Activated T-helper 1 cell treated with anti-CD3 and anti-CD28 coated beads, Interleukin-12 subunit alpha, Interleukin-12 subunit beta, Interleukin-2, Interleukin-4 antibody, amounts not matched to agents 30 ng/mL and 10 ng/mL and 1 ng/mL, durations not matched to agents 14 hours and 24 hours and 36 hours (primary cell): ENCODE results near the gene MAMDC2. TPM values are rescaled to one million over a fixed set of nuclear protein-coding genes. Genes with fewer than 3 reads are reported as not detected.

Experiments
- DNase-seq: peaks from one replicate; pipeline ENCODE4 v3.0.0; 2021; ENCODE audit warnings: low spot score
- H3K27ac Mint-ChIP-seq: one replicate; pipeline ENCODE4 v1.8.0; 2021; ENCODE audit warnings: mild to moderate bottlenecking, mixed read lengths
- H3K27me3 Mint-ChIP-seq: one replicate; pipeline ENCODE4 v1.8.0; 2022; ENCODE audit warnings: mild to moderate bottlenecking, moderate library complexity, mixed read lengths; ENCODE audit not compliant: insufficient read depth
- H3K36me3 Mint-ChIP-seq: one replicate; pipeline ENCODE4 v1.8.0; 2021; ENCODE audit warnings: low read depth, mixed read lengths
- H3K4me1 Mint-ChIP-seq: one replicate; pipeline ENCODE4 v1.8.0; 2021; ENCODE audit warnings: low read depth, mixed read lengths
- H3K4me3 Mint-ChIP-seq: one replicate; pipeline ENCODE4 v1.8.0; 2021; ENCODE audit warnings: mild to moderate bottlenecking, moderate library complexity, mixed read lengths
- H3K9me3 Mint-ChIP-seq: one replicate; pipeline ENCODE4 v1.8.0; 2021; ENCODE audit warnings: mixed read lengths
- intact Hi-C: fragments of 100-400 bp; cut with micrococcal nuclease; formaldehyde crosslinking; loops from one replicate; pipeline ENCODE4 v1.15.1; 2024
- total RNA-seq: library from RNA; stranded (reverse); gene quantifications from 2 replicates; pipeline ENCODE4 v1.2.3, GENCODE V29; 2022

Gene MAMDC2
- total RNA-seq, 1 donor from 2014 or later = not detected

DNA sequence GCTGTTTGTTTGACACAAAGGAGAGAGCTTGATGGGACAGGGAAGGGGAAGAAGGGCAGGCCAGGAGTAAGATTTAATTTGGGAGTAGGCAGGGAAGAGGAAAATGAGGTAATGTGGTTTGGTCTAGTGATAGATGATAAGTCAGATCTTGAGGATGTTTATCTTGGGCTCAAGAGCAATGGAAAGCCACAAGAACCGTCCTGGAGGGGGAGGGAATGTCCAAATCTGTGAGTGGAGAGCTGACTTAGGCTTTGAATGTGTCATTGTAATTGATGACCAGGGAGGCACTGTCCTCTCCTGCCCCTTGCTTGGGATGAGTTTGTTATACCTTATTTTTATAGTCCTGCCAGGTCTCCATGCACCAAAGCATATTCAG, 37.5 kb downstream of the MAMDC2 start:
- no peak overlapping the region for H3K4me3 Mint-ChIP-seq
- H3K4me1 Mint-ChIP-seq = no peaks in the 10 kb centered on the region
- no peaks in the 10 kb centered on the region for H3K9me3 Mint-ChIP-seq
- intact Hi-C loops = no loop called here
- no peak overlapping the region for H3K27ac Mint-ChIP-seq
- peaks cover 2% of the 10 kb centered on the region for H3K27me3 Mint-ChIP-seq
- H3K36me3 Mint-ChIP-seq = no peaks in the 10 kb centered on the region
- no peak for DNase-seq

DNA sequence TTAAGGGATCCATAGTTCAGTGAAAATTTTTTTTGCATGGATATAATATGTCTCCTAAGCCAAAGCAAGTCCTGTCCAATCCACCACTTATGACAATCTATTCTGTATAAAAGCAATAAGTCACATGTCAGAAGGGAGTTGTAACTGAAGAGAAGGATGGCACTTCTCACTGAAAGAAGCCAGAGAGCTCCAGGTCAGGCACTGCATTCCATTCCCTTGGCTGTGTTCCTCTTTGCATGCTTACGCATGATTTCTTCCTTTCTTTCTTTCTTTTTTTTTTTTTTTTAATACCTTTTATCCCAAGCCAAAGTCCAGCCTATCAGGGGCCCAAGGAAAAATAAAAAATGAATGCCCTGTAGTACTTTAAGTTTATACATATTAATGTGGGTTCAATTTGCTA, 39.8 kb downstream of the MAMDC2 start:
- H3K27ac Mint-ChIP-seq = no peak overlapping the region
- H3K36me3 Mint-ChIP-seq = no peaks in the 10 kb centered on the region
- H3K4me3 Mint-ChIP-seq = no peak overlapping the region
- no peaks in the 10 kb centered on the region for H3K9me3 Mint-ChIP-seq
- H3K27me3 Mint-ChIP-seq = peaks cover 4% of the 10 kb centered on the region
- no peaks in the 10 kb centered on the region for H3K4me1 Mint-ChIP-seq
- intact Hi-C loops = no loop called here
- DNase-seq = no peak

DNA sequence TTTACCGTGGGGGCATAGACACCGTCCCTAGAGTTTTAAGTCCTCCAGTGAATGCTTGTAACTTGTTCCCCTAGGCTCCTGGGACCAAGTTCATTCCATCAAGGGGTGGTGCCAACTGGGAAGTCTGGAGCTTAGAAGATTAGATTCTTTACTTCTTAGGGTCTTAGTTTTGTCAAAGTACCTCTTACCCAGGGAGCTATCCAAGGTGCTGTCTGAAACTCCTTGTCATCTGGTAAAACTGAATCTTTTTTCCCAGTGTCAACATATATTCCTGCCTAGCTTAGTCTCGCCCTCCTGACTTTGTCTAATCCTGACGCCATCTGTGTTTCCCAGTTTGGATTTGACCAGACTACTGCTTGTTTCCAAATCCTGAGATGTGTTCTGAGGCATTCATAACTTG, 41.6 kb downstream of the MAMDC2 start:
- H3K27ac Mint-ChIP-seq = no peak overlapping the region
- H3K27me3 Mint-ChIP-seq = peaks cover 2% of the 10 kb centered on the region
- no peaks in the 10 kb centered on the region for H3K4me1 Mint-ChIP-seq
- no peak overlapping the region for H3K4me3 Mint-ChIP-seq
- H3K9me3 Mint-ChIP-seq = no peaks in the 10 kb centered on the region
- no peaks in the 10 kb centered on the region for H3K36me3 Mint-ChIP-seq
- intact Hi-C loops = no loop called here
- DNase-seq = no peak

DNA sequence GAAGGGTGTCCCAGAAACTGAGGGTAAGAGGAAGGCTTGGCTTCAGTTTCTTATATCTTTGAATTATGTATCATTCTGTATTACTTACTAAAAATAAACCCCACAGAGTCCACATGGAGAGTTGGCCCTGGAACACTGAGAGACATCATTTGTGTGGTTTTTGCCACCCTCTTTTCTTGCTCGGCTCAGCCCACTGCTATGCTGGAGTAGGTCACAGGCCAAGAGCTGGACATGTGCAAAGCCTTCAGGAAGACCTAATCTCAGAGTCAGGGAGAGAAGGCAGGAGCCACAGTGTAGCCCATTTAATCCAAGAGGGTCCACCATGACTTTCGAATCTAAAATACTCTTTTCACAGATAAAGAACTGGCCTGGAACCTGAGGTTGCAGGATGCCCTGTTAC, 47.5 kb downstream of the MAMDC2 start:
- H3K27ac Mint-ChIP-seq = no peak overlapping the region
- intact Hi-C loops = no loop called here
- H3K9me3 Mint-ChIP-seq = no peaks in the 10 kb centered on the region

DNA sequence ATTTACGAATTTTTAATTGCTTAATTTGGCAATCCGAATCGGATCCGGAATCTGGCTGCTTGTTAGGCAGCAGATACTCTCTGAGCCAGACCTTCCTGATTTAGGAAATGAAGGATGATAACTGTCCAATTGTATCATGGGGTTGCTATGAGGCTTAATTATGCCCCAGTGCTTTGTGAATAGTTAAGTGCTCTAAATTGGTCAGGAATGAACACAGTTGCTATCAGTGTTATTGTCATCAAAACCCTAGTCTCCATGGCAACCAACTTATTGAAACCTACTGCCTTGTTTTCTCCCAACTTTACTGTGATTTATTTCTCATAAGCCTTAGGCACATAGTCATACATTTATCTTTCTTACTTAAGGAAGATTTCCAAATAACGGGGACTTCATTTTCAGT, 47.9 kb downstream of the MAMDC2 start:
- intact Hi-C loops = no loop called here
- no peaks in the 10 kb centered on the region for H3K9me3 Mint-ChIP-seq
- peaks cover 2% of the 10 kb centered on the region for H3K27me3 Mint-ChIP-seq
- no peak for DNase-seq
- H3K27ac Mint-ChIP-seq = no peak overlapping the region
- no peaks in the 10 kb centered on the region for H3K4me1 Mint-ChIP-seq
- H3K4me3 Mint-ChIP-seq = no peak overlapping the region
- no peaks in the 10 kb centered on the region for H3K36me3 Mint-ChIP-seq

More for the DNA sequence above, 47.5 kb downstream of the MAMDC2 start:
- no peak overlapping the region for H3K4me3 Mint-ChIP-seq
- H3K4me1 Mint-ChIP-seq = no peaks in the 10 kb centered on the region
- no peaks in the 10 kb centered on the region for H3K36me3 Mint-ChIP-seq
- no peak for DNase-seq
- peaks cover 2% of the 10 kb centered on the region for H3K27me3 Mint-ChIP-seq

DNA sequence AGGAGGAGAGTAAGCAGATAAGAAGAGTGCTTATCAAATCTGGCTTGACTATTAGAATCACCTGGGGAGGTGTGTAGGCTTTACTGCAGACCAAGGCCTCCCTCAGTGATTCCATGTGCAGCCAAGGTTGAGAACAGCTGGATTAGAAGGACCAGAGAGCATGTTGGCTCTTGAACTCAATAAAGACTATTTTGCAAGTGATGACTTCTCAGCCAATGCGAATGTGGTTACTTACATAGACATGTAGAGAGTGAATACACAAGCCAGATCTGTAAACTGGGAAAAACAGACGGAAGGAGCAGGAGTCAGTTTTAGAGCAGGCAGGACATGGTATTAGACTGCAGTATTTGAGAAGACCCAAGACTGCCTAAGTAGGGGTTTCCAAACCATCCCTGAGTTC, 48.5 kb downstream of the MAMDC2 start:
- H3K4me3 Mint-ChIP-seq = no peak overlapping the region
- no peaks in the 10 kb centered on the region for H3K4me1 Mint-ChIP-seq
- intact Hi-C loops = no loop called here
- no peaks in the 10 kb centered on the region for H3K9me3 Mint-ChIP-seq
- no peaks in the 10 kb centered on the region for H3K36me3 Mint-ChIP-seq
- peaks cover 3% of the 10 kb centered on the region for H3K27me3 Mint-ChIP-seq
- no peak overlapping the region for H3K27ac Mint-ChIP-seq
- DNase-seq = no peak

DNA sequence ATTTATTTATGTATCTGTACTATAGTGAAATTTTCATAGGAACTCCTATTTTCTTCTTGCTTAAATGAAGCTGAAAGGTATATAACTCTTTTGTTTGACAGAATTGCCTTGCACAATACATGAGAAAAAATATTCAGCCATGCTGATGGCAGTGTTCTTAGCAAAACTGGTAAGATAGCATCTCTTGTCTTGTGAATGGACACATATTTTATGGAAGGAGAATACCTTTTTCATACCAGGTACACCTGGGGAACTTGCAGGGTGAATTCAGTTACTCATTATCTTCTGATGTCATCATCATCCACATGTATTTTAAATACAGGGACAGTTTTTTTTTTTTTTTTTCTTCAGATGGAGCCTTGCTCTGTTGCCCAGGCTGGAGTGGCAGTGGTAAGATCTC, 49.4 kb downstream of the MAMDC2 start:
- peaks cover 3% of the 10 kb centered on the region for H3K27me3 Mint-ChIP-seq
- H3K4me3 Mint-ChIP-seq = no peak overlapping the region
- intact Hi-C loops = no loop called here
- H3K4me1 Mint-ChIP-seq = no peaks in the 10 kb centered on the region
- no peaks in the 10 kb centered on the region for H3K9me3 Mint-ChIP-seq
- no peaks in the 10 kb centered on the region for H3K36me3 Mint-ChIP-seq
- no peak for DNase-seq
- no peak overlapping the region for H3K27ac Mint-ChIP-seq

DNA sequence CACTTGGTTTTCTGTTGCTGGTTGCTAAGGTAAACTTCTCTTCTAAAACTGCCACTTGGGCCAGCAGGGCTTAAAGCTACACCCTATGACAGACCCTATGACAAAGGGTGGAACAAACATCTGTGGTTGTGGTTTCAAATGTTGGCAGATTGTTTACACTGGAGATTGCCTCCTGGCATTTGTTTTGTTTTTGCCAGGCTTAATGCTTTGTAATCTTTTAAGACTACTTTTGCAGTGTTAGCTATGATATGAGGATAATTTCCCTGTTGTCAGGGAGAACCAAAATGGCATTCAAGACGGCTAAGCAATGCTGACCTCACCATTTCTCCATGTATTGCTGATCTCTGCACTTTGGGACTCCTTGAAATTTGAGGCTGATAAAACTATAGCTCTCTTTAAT, 50.3 kb downstream of the MAMDC2 start:
- intact Hi-C loops = no loop called here
- H3K9me3 Mint-ChIP-seq = no peaks in the 10 kb centered on the region
- H3K27ac Mint-ChIP-seq = no peak overlapping the region
- no peaks in the 10 kb centered on the region for H3K4me1 Mint-ChIP-seq
- H3K4me3 Mint-ChIP-seq = no peak overlapping the region
- no peaks in the 10 kb centered on the region for H3K36me3 Mint-ChIP-seq
- DNase-seq = no peak
- H3K27me3 Mint-ChIP-seq = peaks cover 3% of the 10 kb centered on the region

DNA sequence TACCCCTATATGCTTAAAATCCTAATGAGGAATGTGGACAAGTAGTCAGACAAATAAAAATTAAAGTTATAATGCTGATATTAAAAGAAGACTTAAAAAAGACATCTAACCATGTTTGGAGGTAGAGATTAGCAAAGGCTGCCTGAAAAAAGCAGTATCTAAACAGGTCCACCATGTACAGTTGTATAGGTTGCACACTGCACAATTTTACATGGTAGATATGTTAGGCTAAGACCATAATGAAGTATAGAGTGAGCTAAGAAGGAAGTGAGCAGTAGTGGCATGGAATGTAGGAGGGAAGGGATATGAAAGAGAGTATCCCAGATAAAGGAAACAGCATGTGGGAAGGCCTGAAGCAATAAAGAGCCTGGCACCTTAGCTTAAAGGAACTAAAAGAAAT, 51.1 kb downstream of the MAMDC2 start:
- no peaks in the 10 kb centered on the region for H3K36me3 Mint-ChIP-seq
- H3K9me3 Mint-ChIP-seq = no peaks in the 10 kb centered on the region
- peaks cover 3% of the 10 kb centered on the region for H3K27me3 Mint-ChIP-seq
- H3K27ac Mint-ChIP-seq = no peak overlapping the region
- no peak overlapping the region for H3K4me3 Mint-ChIP-seq
- intact Hi-C loops = no loop called here
- H3K4me1 Mint-ChIP-seq = no peaks in the 10 kb centered on the region
- DNase-seq = no peak

DNA sequence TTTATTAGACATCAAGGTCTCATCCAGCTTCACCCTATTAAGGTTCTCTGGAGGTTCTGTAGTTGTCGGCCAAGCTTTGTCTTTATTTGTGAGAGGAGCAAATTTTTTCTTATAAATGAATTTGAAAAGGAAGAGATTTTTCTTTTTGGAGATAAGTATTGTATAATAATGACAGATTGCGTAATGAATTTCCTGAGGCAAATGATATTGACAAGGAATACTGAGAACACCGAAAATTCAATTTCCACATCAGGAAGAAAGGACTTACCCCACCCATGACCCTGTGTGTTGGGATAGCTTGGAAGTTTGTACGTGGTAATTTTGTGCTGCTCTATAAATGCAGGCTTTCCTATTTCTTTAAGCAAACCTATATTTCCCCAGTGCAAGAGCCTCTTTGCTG, 53.5 kb downstream of the MAMDC2 start:
- no peaks in the 10 kb centered on the region for H3K4me1 Mint-ChIP-seq
- no peak overlapping the region for H3K4me3 Mint-ChIP-seq
- no peak overlapping the region for H3K27ac Mint-ChIP-seq
- H3K9me3 Mint-ChIP-seq = no peaks in the 10 kb centered on the region
- H3K36me3 Mint-ChIP-seq = no peaks in the 10 kb centered on the region
- intact Hi-C loops = no loop called here
- H3K27me3 Mint-ChIP-seq = peaks cover 3% of the 10 kb centered on the region
- no peak for DNase-seq

DNA sequence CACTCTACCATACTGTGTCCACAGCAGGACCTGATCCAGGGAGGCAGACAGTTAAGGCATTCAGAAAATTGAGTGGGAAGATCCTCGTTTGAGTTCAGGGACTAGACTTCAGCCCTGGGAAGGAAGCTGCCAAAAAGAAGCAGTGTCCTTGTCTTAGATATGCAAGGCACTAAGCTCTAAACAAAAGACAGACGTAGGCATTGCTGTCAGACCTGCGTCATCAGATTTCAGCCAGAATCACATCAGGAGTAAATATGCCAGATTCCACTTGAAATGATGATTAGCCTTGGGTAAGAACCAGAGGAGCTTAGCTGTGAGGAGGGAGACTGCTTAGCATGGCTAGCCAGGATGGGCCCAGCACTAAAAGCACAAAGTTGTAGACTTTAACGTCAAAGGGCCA, 56.7 kb downstream of the MAMDC2 start:
- Mint-ChIP-seq H3K27ac (no peak overlapping the region), H3K9me3 (no peaks in the 10 kb centered on the region), H3K27me3 (peaks cover 3% of the 10 kb centered on the region), H3K36me3 (no peaks in the 10 kb centered on the region), H3K4me1 (no peaks in the 10 kb centered on the region), H3K4me3 (no peak overlapping the region)
- no peak for DNase-seq
- intact Hi-C loops = no loop called here

DNA sequence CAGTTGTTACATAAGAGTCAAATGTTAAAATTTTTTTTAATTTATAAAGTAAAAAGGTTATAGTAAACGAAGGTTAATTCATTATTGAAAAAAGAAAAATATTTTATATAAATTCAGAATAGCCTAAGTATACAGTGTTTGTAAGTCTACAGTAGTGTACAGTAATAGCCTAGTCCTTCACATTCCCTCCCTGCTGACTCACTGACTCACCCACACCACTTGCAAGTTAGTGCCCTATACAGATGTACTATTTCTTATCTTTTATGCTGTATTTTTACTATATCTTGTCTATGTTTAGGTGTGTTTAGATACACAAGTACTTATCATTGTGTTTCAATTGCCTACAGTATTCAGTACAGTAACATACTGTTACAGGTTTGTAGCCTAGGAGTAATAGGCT, 57.6 kb downstream of the MAMDC2 start:
- Mint-ChIP-seq H3K4me1 (no peaks in the 10 kb centered on the region), H3K27ac (no peak overlapping the region), H3K27me3 (peaks cover 3% of the 10 kb centered on the region), H3K9me3 (no peaks in the 10 kb centered on the region), H3K4me3 (no peak overlapping the region), H3K36me3 (no peaks in the 10 kb centered on the region)
- DNase-seq = no peak
- intact Hi-C loops = no loop called here

DNA sequence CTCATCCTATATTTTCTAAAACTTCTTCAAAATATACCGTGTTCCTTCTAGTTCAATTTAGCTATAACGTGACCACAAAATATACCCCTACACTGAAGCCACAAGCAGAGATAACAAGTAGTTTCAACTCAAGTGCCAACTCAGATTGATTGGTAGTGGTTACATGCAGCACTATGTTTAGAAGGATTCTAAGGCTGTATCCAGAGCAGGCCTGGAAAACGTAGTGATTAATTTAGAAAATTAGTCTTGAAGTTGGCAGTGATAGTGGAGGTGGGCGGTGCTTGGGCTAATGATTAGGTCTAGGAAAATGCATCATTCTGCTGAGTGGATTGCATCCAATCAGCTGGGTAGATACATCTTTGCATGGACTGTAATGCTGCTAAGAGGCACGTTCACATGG, 61.5 kb downstream of the MAMDC2 start:
- H3K27me3 Mint-ChIP-seq = peaks cover 3% of the 10 kb centered on the region
- intact Hi-C loops = no loop called here
- H3K27ac Mint-ChIP-seq = no peak overlapping the region
- no peaks in the 10 kb centered on the region for H3K9me3 Mint-ChIP-seq
- H3K4me1 Mint-ChIP-seq = peaks cover 2% of the 10 kb centered on the region
- no peaks in the 10 kb centered on the region for H3K36me3 Mint-ChIP-seq
- DNase-seq = no peak
- no peak overlapping the region for H3K4me3 Mint-ChIP-seq

DNA sequence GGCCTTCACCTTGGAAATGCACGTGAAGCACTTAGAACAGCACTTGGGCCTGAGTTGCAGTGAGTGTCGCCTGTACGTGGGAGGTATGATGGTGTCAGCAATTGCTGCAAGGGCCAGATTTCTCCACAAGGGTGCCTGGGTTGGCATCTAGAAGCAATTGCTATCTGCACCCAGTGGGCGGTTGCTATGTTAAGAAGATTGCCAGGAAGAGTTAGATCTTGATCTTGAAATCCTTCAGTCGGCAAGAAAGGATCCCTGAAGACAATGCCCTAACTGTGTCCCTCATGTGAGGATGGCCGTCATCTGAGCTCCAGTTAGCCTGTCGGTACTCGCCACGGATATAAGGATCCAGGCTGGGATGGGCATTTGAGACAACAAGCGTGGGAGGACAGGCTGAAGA, 62.9 kb downstream of the MAMDC2 start:
- Mint-ChIP-seq H3K4me1 (peaks cover 14% of the 10 kb centered on the region), H3K36me3 (no peaks in the 10 kb centered on the region), H3K27me3 (peaks cover 5% of the 10 kb centered on the region), H3K27ac (no peak overlapping the region), H3K9me3 (no peaks in the 10 kb centered on the region), H3K4me3 (no peak overlapping the region)
- no peak for DNase-seq
- intact Hi-C loops = no loop called here
